Tibial artery (tissue), 4 donors: ENCODE data around the gene ADM2.
A peak's percentile ranks its signal among the peaks of the same experiment; 100 is the strongest.

Experiments used
- DNase-seq, 2 donors: peaks; one replicate each; pipeline ENCODE4 v3.0.0-alpha.2; 2019
- H3K27ac ChIP-seq, 2 donors: fragments of 200-600 bp; sonication (generic) in 1 of 2; 1 replicate in 1 of 2; 2 replicates in 1 of 2; pipeline ENCODE4 v1.5.1; 2018 to 2019; ENCODE audit warnings: mild to moderate bottlenecking in 1 of 2
- H3K27me3 ChIP-seq, 2 donors: fragments of 200-600 bp; sonication (generic) in 1 of 2; one replicate each; pipeline versions ENCODE4 v1.5.1 to v1.6.0; 2016 to 2019
- H3K36me3 ChIP-seq, 3 donors: fragments of 200-600 bp; sonication (generic) in 2 of 3; one replicate each; pipeline ENCODE4 v1.5.1; 2016 to 2019; ENCODE audit warnings: mild to moderate bottlenecking in 2 of 3
- H3K4me1 ChIP-seq, 4 donors: fragments of 200-600 bp; sonication (generic) in 2 of 4; 1 replicate in 3 of 4; 2 replicates in 1 of 4; pipeline ENCODE4 v1.5.1; 2016 to 2019
- H3K4me3 ChIP-seq, 2 donors: fragments of 200-600 bp; sonication (generic) in 1 of 2; 1 replicate in 1 of 2; 2 replicates in 1 of 2; pipeline ENCODE4 v1.5.1; 2018 to 2019; ENCODE audit warnings: mild to moderate bottlenecking in 2 of 2
- H3K9me3 ChIP-seq, 3 donors: fragments of 200-600 bp; sonication (generic) in 1 of 3; one replicate each; pipeline ENCODE4 v1.5.1; 2016 to 2019
- intact Hi-C: fragments of 100-400 bp; cut with DNase I; formaldehyde crosslinking; loops from one replicate; pipeline ENCODE4 v1.15.0; 2023; ENCODE audit warnings: low total_unique reads
- TF ChIP-seq, protein P1 (sequence below), 2 experiments: fragments of 200-600 bp in 1 of 2; fragments of 450-650 bp in 1 of 2; IDR thresholded peaks; one replicate each; pipeline ENCODE4 v1.5.1; 2017 to 2019; ENCODE audit warnings: antibody characterized with exemption in 2 of 2, mild to moderate bottlenecking in 1 of 2, moderate library complexity in 1 of 2

Gene ADM2

DNA sequence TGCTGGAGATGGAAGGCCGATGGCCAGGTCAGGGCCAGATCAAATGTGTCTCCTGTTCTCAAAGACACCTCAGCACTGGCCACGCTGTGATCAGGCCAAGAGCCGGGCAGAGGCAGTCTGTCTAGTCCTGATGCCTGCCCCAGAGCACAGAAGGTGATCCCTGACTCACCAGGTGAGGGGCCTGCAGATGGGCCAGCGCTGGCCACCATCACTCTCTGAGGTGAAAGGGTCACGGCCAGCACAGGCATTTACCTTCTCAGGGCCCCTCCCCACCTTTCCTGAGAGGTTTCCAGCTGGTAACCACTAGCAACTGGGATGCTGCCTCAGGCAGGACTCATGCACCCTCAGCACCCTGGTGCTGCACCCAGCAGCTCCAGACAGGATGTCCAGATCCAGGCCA is 9.4 kb upstream of the ADM2 start:
- Histone ChIP-seq H3K27me3 (no peaks in the 10 kb centered on the region), H3K4me1 (peaks cover 5 to 70% (median 47%) of the 10 kb centered on the region in 4 donors), H3K4me3 (no peak overlapping the region), H3K9me3 (no peaks in the 10 kb centered on the region), H3K36me3 (peaks cover 7 to 13% (median 8%) of the 10 kb centered on the region in 3 donors), H3K27ac (no peak overlapping the region)
- no peak for DNase-seq
- intact Hi-C loops, result no loop called here
- TF ChIP-seq, protein P1, sequence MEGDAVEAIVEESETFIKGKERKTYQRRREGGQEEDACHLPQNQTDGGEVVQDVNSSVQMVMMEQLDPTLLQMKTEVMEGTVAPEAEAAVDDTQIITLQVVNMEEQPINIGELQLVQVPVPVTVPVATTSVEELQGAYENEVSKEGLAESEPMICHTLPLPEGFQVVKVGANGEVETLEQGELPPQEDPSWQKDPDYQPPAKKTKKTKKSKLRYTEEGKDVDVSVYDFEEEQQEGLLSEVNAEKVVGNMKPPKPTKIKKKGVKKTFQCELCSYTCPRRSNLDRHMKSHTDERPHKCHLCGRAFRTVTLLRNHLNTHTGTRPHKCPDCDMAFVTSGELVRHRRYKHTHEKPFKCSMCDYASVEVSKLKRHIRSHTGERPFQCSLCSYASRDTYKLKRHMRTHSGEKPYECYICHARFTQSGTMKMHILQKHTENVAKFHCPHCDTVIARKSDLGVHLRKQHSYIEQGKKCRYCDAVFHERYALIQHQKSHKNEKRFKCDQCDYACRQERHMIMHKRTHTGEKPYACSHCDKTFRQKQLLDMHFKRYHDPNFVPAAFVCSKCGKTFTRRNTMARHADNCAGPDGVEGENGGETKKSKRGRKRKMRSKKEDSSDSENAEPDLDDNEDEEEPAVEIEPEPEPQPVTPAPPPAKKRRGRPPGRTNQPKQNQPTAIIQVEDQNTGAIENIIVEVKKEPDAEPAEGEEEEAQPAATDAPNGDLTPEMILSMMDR (IDR thresholded peaks at IDR 0.05), result no peak

DNA sequence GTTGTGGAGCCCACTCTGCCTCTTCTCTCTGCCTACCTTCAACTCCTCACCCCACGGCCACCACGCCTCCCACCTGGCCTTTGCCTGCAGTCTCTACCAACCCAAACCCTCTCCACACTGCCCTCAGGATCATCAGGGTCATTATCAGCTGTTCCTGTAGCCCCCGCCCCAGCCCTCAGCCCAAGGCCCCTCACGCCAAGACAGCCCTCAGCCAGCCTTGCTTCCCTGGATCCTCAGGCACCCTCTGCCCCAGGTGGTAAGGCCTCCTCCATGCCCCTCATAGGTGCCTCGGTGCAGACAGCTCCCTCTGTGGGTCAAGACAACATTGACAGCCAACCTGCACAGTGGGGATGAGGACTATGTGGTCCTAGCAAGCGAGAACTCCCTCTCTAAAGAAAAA is 8.3 kb upstream of the ADM2 start:
- no peaks in the 10 kb centered on the region for H3K27me3 ChIP-seq
- H3K36me3 ChIP-seq, result peaks cover 0 to 2% (median 0%) of the 10 kb centered on the region in 3 donors
- no peak overlapping the region for H3K27ac ChIP-seq
- no peaks in the 10 kb centered on the region for H3K9me3 ChIP-seq
- H3K4me1 ChIP-seq, result peaks cover 5 to 68% (median 47%) of the 10 kb centered on the region in 4 donors
- TF ChIP-seq, protein P1 (IDR thresholded peaks at IDR 0.05), result no peak
- intact Hi-C loops, result no loop called here
- H3K4me3 ChIP-seq, result peak overlapping the region; percentile 76 to 93
- DNase-seq, result no peak

DNA sequence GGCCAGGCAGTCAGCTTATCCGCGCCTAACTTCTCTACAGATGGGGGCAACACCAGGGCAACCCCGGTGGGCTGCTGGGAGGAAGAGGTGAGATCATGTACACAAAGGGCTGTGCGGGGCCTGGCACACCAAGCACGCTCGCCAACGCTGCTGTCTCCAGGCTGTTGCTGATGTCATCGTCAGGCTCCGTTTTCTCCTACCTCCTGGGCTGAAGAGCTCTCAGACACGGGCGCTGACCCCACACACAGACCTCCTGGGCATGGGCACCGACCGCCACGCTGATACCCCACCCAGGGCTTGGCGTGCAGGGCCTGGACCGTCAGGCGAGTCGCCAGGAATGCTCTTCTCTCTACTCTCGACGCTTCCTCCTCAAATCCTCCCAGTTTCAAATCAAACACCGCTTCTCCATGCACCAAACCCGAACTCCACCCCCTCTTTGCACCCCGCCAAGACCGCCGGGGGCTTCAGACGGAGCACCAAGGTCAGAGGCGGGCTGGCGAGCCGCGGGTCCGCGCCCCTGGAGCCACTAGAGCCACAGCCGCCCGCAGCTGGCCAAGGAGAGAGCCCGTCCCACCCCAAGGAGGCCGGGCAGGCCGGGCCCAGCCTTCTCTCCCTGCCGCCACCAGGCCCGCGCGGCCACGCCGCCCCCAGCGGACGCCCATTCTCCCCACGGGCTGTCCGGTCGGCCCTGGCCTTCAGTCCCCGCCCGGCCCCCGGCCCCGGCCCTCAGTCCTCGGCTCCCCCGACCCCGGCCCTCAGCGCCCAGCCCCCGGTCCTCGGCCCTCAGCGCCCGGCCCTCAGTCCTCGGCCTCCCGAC is 7.3 kb upstream of the ADM2 start:
- Histone ChIP-seq H3K36me3 (no peaks in the 10 kb centered on the region), H3K4me1 (peaks cover 5 to 59% (median 47%) of the 10 kb centered on the region in 4 donors), H3K27ac (peak overlapping the region; percentile 64 to 84), H3K27me3 (peaks cover 0 to 6% of the 10 kb centered on the region in 2 donors), H3K9me3 (no peaks in the 10 kb centered on the region), H3K4me3 (peak overlapping the region; percentile 76 to 93)
- TF ChIP-seq, protein P1 (IDR thresholded peaks at IDR 0.05), result no peak
- no peak for DNase-seq
- intact Hi-C loops, result no loop called here

DNA sequence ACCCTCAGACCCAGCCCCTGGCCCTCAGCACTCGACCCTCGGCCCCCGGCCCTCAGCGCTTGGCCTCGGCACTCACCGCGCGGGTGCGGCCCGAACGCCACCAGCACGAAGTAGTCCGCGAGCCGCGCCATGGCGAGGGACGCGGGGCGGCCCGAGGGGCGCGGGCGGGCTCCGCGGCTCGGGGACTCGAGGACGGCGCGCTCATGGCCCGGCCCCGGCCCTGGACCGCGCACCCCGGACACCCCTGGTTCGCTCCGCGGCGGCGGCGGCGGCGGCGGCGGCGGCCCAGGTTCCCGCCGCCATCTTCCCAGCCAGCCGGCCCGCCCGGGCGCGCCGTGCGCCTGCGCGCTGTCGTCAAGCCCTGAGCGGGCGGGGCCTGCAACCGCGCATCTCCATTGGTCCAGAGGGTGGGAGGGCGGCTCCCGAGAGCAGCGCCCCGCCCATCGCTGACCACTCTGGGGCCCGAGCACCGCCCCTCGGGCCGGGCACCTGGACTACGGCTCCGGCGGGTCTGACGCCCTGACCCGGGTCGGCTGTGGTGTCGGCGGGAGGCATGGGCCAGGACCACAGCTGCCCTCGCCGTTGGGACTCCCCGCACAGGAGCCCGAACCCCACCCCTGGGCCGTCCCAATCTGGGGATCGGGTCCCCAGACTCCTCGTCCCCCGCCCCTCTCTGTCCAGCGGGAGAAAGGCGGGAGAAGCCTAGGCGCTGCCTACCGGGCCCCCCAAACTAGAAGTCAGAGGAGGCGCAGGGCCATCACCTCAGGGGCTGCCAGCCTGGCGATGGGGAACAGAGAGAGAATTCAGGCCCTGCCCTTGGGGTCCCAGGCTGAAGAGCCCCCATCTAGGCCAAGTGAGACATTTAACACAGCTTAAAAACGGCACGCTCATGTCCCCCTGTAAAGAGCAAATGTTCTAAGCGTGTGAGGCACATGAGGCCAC is 6.4 kb upstream of the ADM2 start, which contains the start of gene SBF1:
Gene SBF1, minus strand, starts transcription at position 326 of the 942 bp plus-strand sequence. Its CDS starts 195 bp downstream, at position 131.
- no peaks in the 10 kb centered on the region for H3K9me3 ChIP-seq
- H3K4me1 ChIP-seq, result peaks cover 5 to 49% (median 42%) of the 10 kb centered on the region in 4 donors
- intact Hi-C loops, result no loop called here
- TF ChIP-seq, protein P1 (IDR thresholded peaks at IDR 0.05), result no peak
- H3K36me3 ChIP-seq, result no peaks in the 10 kb centered on the region
- peak; percentile 89 to 94 for DNase-seq
- peak within 1 kb of the TSS; percentile 83 to 84 for H3K27ac ChIP-seq
- peak within 1 kb of the TSS; percentile 76 to 93 for H3K4me3 ChIP-seq
- H3K27me3 ChIP-seq, result peaks cover 0 to 13% of the 10 kb centered on the region in 2 donors

DNA sequence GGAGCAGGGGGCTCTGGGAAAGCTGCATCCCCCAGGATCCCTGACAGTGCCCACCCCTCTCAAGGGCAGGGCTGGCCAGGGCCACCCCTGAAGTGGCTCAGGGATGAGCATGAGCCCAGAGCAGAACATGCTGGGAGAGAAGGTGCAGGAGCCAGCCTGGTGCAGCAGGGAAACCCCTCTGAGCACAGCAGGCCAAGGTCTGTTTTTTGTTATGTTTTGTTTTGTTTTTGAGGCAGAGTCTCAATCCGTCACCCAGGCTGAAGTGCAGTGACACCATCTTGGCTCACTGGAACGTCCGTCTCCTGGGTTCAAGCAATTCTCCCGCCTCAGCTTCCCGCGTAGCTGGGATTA is 5.7 kb upstream of the ADM2 start:
- Histone ChIP-seq H3K4me1 (peaks cover 5 to 43% (median 35%) of the 10 kb centered on the region in 4 donors), H3K36me3 (no peaks in the 10 kb centered on the region), H3K27ac (peak overlapping the region in 1 of 2 donors; percentile 83), H3K4me3 (peak overlapping the region; percentile 76 to 93), H3K27me3 (peaks cover under 1 to 19% of the 10 kb centered on the region in 2 donors), H3K9me3 (no peaks in the 10 kb centered on the region)
- intact Hi-C loops, result no loop called here
- DNase-seq, result no peak
- TF ChIP-seq, protein P1 (IDR thresholded peaks at IDR 0.05), result no peak
